ENCODE results near the gene ALG9.

ALG9 gene

GRCh38 chr11:111762981-111763643 is 108.3 kb downstream of the ALG9 start:
- DNase-seq = no peak

GRCh38 chr11:111762526-111762925 is 108.9 kb downstream of the ALG9 start:
- DNase-seq = no peak

GRCh38 chr11:111761036-111761435 is 110.3 kb downstream of the ALG9 start:
- no peak for DNase-seq

GRCh38 chr11:111759778-111760407 is 111.5 kb downstream of the ALG9 start:
- no peak for DNase-seq

- no peak for DNase-seq
These were observed 112.0 kb downstream of the ALG9 start for GRCh38 chr11:111759376-111759775.

GRCh38 chr11:111756097-111756496 is 115.3 kb downstream of the ALG9 start:
- no peak for DNase-seq

- no peak for DNase-seq
These were observed 121.7 kb downstream of the ALG9 start for GRCh38 chr11:111749646-111750045.

- no peak for DNase-seq
These were observed 123.2 kb downstream of the ALG9 start for GRCh38 chr11:111748035-111748804.

GRCh38 chr11:111745719-111746504 is 125.5 kb downstream of the ALG9 start:
- no peak for DNase-seq

- DNase-seq = no peak
These were observed 127.7 kb downstream of the ALG9 start for GRCh38 chr11:111743700-111744099.

GRCh38 chr11:111741751-111742150 is 129.6 kb downstream of the ALG9 start:
- no peak for DNase-seq

GRCh38 chr11:111739299-111739698 is 132.1 kb downstream of the ALG9 start:
- no peak for DNase-seq

GRCh38 chr11:111737444-111738210 is 133.8 kb downstream of the ALG9 start:
- no peak for DNase-seq

GRCh38 chr11:111736621-111737443 is 134.5 kb downstream of the ALG9 start:
- no peak for DNase-seq
